ENCODE data around the gene SLC16A13.
"Not testable (repeated sequence)": the region's sequence is repeated elsewhere in the genome, so short reads cannot be mapped to it uniquely, and the experiment has no call there.

GRCh38 chr17:6993613-6994056 is 42.2 kb upstream of the SLC16A13 start:
- not testable (repeated sequence) for TF ChIP-seq POLR2A, POLR2AphosphoS5 (IDR thresholded peaks at IDR 0.05; ENCODE audit: low read depth, low read length)

All from GM12892 (cell line).